ENCODE results near the gene TMEM151A. TPM values are rescaled to one million over a fixed set of nuclear protein-coding genes. Genes with fewer than 3 reads are reported as not detected.
"Not testable (repeated sequence)": the region's sequence is repeated elsewhere in the genome, so short reads cannot be mapped to it uniquely, and the experiment has no call there.

Gene TMEM151A
- total RNA-seq, result not detected

- peaks cover 27% of the 10 kb centered on the region for H3K4me1 Mint-ChIP-seq
- no peak within 1 kb of the TSS for H3K27ac Mint-ChIP-seq
- H3K36me3 Mint-ChIP-seq, result no peaks in the 10 kb centered on the region
- H3K9me3 Mint-ChIP-seq, result no peaks in the 10 kb centered on the region
- ATAC-seq (ENCODE audit: low read depth) (no peak), DNase-seq (no peak)
- H3K4me3 Mint-ChIP-seq, result peak within 1 kb of the TSS; percentile 36
- POLR2A ChIA-PET, result interaction anchor here (0.6 kb wide), 1 partner anchor 80 kb away, joined by 7 read pairs; the partner anchor contains the start of gene SLC29A2
- H3K27me3 Mint-ChIP-seq, result peaks cover 35% of the 10 kb centered on the region
Observed at GRCh38 chr11:66291706-66292542, at the start of gene TMEM151A. TMEM151A (plus strand) TSS chr11:66291894; CDS start chr11:66292014, 120 bp downstream.

- Mint-ChIP-seq H3K4me3 (no peak overlapping the region), H3K4me1 (peaks cover 8% of the 10 kb centered on the region), H3K9me3 (no peaks in the 10 kb centered on the region), H3K36me3 (peaks cover 9% of the 10 kb centered on the region), H3K27me3 (no peaks in the 10 kb centered on the region), H3K27ac (no peak overlapping the region)
- POLR2A ChIA-PET, result no interaction called here
- DNase-seq (no peak), ATAC-seq (ENCODE audit: low read depth) (no peak)
Observed at GRCh38 chr11:66242095-66242765, 49.5 kb upstream of the TMEM151A start.

GRCh38 chr11:66243782-66244535, 47.7 kb upstream of the TMEM151A start:
- peak overlapping the region; percentile 73 for H3K27ac Mint-ChIP-seq
- peak; percentile 32 for ATAC-seq (ENCODE audit: low read depth)
- DNase-seq, result no peak
- H3K4me3 Mint-ChIP-seq, result no peak overlapping the region
- POLR2A ChIA-PET, result no interaction called here
- H3K9me3 Mint-ChIP-seq, result no peaks in the 10 kb centered on the region
- no peaks in the 10 kb centered on the region for H3K27me3 Mint-ChIP-seq
- H3K36me3 Mint-ChIP-seq, result peaks cover 7% of the 10 kb centered on the region
- H3K4me1 Mint-ChIP-seq, result peaks cover 9% of the 10 kb centered on the region

- Mint-ChIP-seq H3K9me3 (no peaks in the 10 kb centered on the region), H3K27ac (no peak overlapping the region), H3K4me3 (no peak overlapping the region), H3K4me1 (peaks cover 22% of the 10 kb centered on the region), H3K36me3 (peaks cover 11% of the 10 kb centered on the region), H3K27me3 (no peaks in the 10 kb centered on the region)
- DNase-seq (no peak), ATAC-seq (ENCODE audit: low read depth) (no peak)
- POLR2A ChIA-PET, result no interaction called here
Observed at GRCh38 chr11:66247295-66247694, 44.4 kb upstream of the TMEM151A start.

GRCh38 chr11:66247801-66248200, 43.9 kb upstream of the TMEM151A start:
- no peak overlapping the region for H3K4me3 Mint-ChIP-seq
- H3K27ac Mint-ChIP-seq, result no peak overlapping the region
- H3K9me3 Mint-ChIP-seq, result no peaks in the 10 kb centered on the region
- no peak for DNase-seq
- H3K36me3 Mint-ChIP-seq, result peaks cover 11% of the 10 kb centered on the region
- H3K27me3 Mint-ChIP-seq, result no peaks in the 10 kb centered on the region
- ATAC-seq (ENCODE audit: low read depth), result no peak
- peaks cover 22% of the 10 kb centered on the region for H3K4me1 Mint-ChIP-seq
- POLR2A ChIA-PET, result no interaction called here

GRCh38 chr11:66248903-66249302, 42.8 kb upstream of the TMEM151A start:
- Mint-ChIP-seq H3K36me3 (peaks cover 11% of the 10 kb centered on the region), H3K4me3 (no peak overlapping the region), H3K27me3 (no peaks in the 10 kb centered on the region), H3K9me3 (no peaks in the 10 kb centered on the region), H3K27ac (peak overlapping the region; percentile 23), H3K4me1 (peaks cover 16% of the 10 kb centered on the region)
- DNase-seq (no peak), ATAC-seq (ENCODE audit: low read depth) (no peak)
- POLR2A ChIA-PET, result no interaction called here

- DNase-seq, result no peak
- Mint-ChIP-seq H3K4me1 (peaks cover 26% of the 10 kb centered on the region), H3K4me3 (no peak overlapping the region), H3K27ac (peak overlapping the region; percentile 62), H3K9me3 (no peaks in the 10 kb centered on the region), H3K36me3 (peaks cover 9% of the 10 kb centered on the region), H3K27me3 (no peaks in the 10 kb centered on the region)
- POLR2A ChIA-PET, result interaction anchor here (0.9 to 1.1 kb wide), 2 partner anchors 21 to 93 kb away, joined by 3 read pairs; partner anchors contain the start of gene BRMS1
- no peak for ATAC-seq (ENCODE audit: low read depth)
Observed at GRCh38 chr11:66251809-66252208, 39.9 kb upstream of the TMEM151A start.

- not testable (repeated sequence) for H3K36me3 Mint-ChIP-seq; H3K9me3 Mint-ChIP-seq; H3K27me3 Mint-ChIP-seq; DNase-seq; H3K4me3 Mint-ChIP-seq; H3K27ac Mint-ChIP-seq; ATAC-seq (ENCODE audit: low read depth)
- POLR2A ChIA-PET, result interaction anchor here (0.6 kb wide), 1 partner anchor 392 kb away, joined by 3 read pairs; no protein-coding TSS in a partner anchor
- H3K4me1 Mint-ChIP-seq, result peaks cover 27% of the 10 kb centered on the region
Observed at GRCh38 chr11:66253081-66253480, 38.6 kb upstream of the TMEM151A start.

GRCh38 chr11:66258473-66258893, 33.2 kb upstream of the TMEM151A start:
- POLR2A ChIA-PET, result interaction anchor here (1.2 kb wide), 1 partner anchor 61 kb away, joined by 3 read pairs; no protein-coding TSS in a partner anchor
- DNase-seq, result no peak
- Mint-ChIP-seq H3K27ac (peak overlapping the region; percentile 100), H3K4me3 (peak overlapping the region; percentile 96), H3K9me3 (no peaks in the 10 kb centered on the region), H3K27me3 (no peaks in the 10 kb centered on the region), H3K36me3 (peaks cover 13% of the 10 kb centered on the region), H3K4me1 (peaks cover 29% of the 10 kb centered on the region)
- no peak for ATAC-seq (ENCODE audit: low read depth)

- H3K36me3 Mint-ChIP-seq, result peaks cover 11% of the 10 kb centered on the region
- no peaks in the 10 kb centered on the region for H3K27me3 Mint-ChIP-seq
- DNase-seq (no peak), ATAC-seq (ENCODE audit: low read depth) (no peak)
- no peak overlapping the region for H3K4me3 Mint-ChIP-seq
- POLR2A ChIA-PET, result interaction anchor here (0.7 to 1.3 kb wide), 3 partner anchors 53 to 395 kb away, joined by 3 to 5 read pairs (median 3); no protein-coding TSS in a partner anchor
- H3K4me1 Mint-ChIP-seq, result peaks cover 29% of the 10 kb centered on the region
- H3K27ac Mint-ChIP-seq, result no peak overlapping the region
- no peaks in the 10 kb centered on the region for H3K9me3 Mint-ChIP-seq
Observed at GRCh38 chr11:66259225-66259624, 32.5 kb upstream of the TMEM151A start.

- POLR2A ChIA-PET, result interaction anchor here (1.3 kb wide), 1 partner anchor 53 kb away, joined by 5 read pairs; no protein-coding TSS in a partner anchor
- H3K4me3 Mint-ChIP-seq, result peak overlapping the region; percentile 9
- peaks cover 11% of the 10 kb centered on the region for H3K36me3 Mint-ChIP-seq
Observed at GRCh38 chr11:66259956-66260355, 31.7 kb upstream of the TMEM151A start.

GRCh38 chr11:66261578-66261977, 30.1 kb upstream of the TMEM151A start:
- H3K27me3 Mint-ChIP-seq, result no peaks in the 10 kb centered on the region
- no peak overlapping the region for H3K27ac Mint-ChIP-seq
- no peak overlapping the region for H3K4me3 Mint-ChIP-seq
- POLR2A ChIA-PET, result interaction anchor here (0.7 kb wide), 1 partner anchor 35 kb away, joined by 3 read pairs; no protein-coding TSS in a partner anchor
- peaks cover 19% of the 10 kb centered on the region for H3K4me1 Mint-ChIP-seq
- H3K36me3 Mint-ChIP-seq, result peaks cover 11% of the 10 kb centered on the region
- H3K9me3 Mint-ChIP-seq, result no peaks in the 10 kb centered on the region
- ATAC-seq (ENCODE audit: low read depth) (no peak), DNase-seq (no peak)

More at GRCh38 chr11:66259956-66260355, 31.7 kb upstream of the TMEM151A start:
- H3K4me1 Mint-ChIP-seq, result peaks cover 29% of the 10 kb centered on the region
- H3K27ac Mint-ChIP-seq, result no peak overlapping the region
- no peaks in the 10 kb centered on the region for H3K27me3 Mint-ChIP-seq
- no peak for DNase-seq
- no peaks in the 10 kb centered on the region for H3K9me3 Mint-ChIP-seq
- ATAC-seq (ENCODE audit: low read depth), result no peak

GRCh38 chr11:66262191-66262590, 29.5 kb upstream of the TMEM151A start:
- Mint-ChIP-seq H3K27me3 (no peaks in the 10 kb centered on the region), H3K27ac (no peak overlapping the region), H3K4me1 (peaks cover 19% of the 10 kb centered on the region), H3K4me3 (no peak overlapping the region), H3K36me3 (peaks cover 12% of the 10 kb centered on the region), H3K9me3 (no peaks in the 10 kb centered on the region)
- no peak for DNase-seq
- POLR2A ChIA-PET, result no interaction called here
- ATAC-seq (ENCODE audit: low read depth), result no peak

Data from activated naive CD8-positive, alpha-beta T cell treated with anti-CD3 and anti-CD28 coated beads, Interleukin-2, amount 10 ng/mL, durations not matched to agents 7 days and 5 days (primary cell).